Cardiac fibroblast (primary cell): ENCODE results near the gene RASSF4.

Experiments
- DNase-seq, 2 donors: peaks; one replicate each; pipeline versions ENCODE4 v3.0.0 to v3.0.0-alpha.2; 2010; ENCODE audit warnings: low read depth in 2 of 2
- H3K4me3 ChIP-seq, 2 donors: replicated peaks in 1 of 2; 1 replicate in 1 of 2; 2 replicates in 1 of 2; pipeline ENCODE4 v1.5.1; 2011; ENCODE audit warnings: low read depth in 2 of 2, low read length in 2 of 2, mild to moderate bottlenecking in 2 of 2, moderate library complexity in 1 of 2
- TF ChIP-seq, protein P1 (sequence below): IDR thresholded peaks from one replicate; pipeline ENCODE4 v1.5.1; 2011; ENCODE audit warnings: low read depth, mild to moderate bottlenecking, low read length, inconsistent platforms

RASSF4 gene

GRCh38 chr10:44936314-44936975, 23.2 kb upstream of the RASSF4 start:
- TF ChIP-seq, protein P1, sequence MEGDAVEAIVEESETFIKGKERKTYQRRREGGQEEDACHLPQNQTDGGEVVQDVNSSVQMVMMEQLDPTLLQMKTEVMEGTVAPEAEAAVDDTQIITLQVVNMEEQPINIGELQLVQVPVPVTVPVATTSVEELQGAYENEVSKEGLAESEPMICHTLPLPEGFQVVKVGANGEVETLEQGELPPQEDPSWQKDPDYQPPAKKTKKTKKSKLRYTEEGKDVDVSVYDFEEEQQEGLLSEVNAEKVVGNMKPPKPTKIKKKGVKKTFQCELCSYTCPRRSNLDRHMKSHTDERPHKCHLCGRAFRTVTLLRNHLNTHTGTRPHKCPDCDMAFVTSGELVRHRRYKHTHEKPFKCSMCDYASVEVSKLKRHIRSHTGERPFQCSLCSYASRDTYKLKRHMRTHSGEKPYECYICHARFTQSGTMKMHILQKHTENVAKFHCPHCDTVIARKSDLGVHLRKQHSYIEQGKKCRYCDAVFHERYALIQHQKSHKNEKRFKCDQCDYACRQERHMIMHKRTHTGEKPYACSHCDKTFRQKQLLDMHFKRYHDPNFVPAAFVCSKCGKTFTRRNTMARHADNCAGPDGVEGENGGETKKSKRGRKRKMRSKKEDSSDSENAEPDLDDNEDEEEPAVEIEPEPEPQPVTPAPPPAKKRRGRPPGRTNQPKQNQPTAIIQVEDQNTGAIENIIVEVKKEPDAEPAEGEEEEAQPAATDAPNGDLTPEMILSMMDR: no peak
- H3K4me3 ChIP-seq: no peak overlapping the region

DNA sequence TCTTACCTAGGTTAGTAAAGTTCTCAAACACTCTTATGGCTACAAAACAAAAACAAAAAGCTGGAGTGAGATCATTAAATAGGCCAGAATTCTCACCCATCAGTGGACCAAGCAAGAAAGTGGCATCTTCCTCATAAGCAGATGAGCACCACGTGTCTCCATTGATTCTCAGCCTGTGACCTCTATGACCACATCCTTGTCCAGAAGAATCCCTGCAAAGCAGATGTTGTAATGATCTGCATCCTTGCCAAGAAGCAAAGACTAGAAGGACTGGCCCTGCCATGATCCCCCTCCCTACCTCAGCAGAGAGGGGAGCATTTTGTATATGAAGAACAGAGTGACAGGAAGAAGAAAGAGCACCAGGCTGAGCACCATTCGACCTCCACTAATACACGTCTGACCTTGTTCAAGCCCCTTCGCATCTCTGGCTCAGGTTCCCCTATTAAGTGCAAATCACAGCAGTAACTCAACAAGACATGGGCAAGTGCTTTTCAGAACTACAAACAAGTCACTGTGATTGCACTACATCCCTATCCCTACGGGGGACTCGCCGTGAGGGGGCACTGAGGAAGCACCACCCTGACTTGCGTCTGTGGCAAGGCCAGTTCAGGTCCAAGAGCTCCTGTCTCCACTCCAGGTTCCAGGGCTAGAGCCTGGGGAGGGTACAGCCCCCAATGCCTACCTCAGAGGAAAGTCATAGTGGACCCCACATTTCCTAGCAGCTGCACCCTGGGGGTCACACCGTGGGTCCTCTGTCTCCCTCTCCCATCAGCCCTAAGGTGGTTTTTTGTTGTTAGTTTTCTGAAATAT, 22.2 kb upstream of the RASSF4 start:
- TF ChIP-seq, protein P1: no peak
- no peak for DNase-seq
- no peak overlapping the region for H3K4me3 ChIP-seq

More at GRCh38 chr10:44936314-44936975, 23.2 kb upstream of the RASSF4 start:
- no peak for DNase-seq

DNA sequence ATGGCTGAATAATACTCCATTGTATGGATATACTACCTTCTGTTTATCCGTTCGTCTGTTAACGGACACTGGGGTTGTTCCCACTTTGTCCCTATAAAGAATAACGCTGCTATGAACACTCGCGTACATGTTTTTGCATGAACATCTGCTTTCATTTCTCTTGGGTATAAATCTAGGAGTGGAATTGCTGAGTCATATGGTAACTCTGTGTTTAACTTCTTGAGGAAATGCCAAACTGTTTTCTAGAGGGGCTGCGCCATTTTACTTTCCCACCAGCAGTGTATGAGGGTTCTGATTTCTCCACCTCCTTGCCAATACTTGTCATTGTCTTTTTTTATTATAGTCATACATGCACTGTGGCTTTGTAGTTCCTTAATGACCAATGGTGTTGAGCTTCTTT, 20.6 kb upstream of the RASSF4 start:
- H3K4me3 ChIP-seq: no peak overlapping the region
- peak in 1 of 2 donors; percentile 43 for DNase-seq
- TF ChIP-seq, protein P1: no peak

DNA sequence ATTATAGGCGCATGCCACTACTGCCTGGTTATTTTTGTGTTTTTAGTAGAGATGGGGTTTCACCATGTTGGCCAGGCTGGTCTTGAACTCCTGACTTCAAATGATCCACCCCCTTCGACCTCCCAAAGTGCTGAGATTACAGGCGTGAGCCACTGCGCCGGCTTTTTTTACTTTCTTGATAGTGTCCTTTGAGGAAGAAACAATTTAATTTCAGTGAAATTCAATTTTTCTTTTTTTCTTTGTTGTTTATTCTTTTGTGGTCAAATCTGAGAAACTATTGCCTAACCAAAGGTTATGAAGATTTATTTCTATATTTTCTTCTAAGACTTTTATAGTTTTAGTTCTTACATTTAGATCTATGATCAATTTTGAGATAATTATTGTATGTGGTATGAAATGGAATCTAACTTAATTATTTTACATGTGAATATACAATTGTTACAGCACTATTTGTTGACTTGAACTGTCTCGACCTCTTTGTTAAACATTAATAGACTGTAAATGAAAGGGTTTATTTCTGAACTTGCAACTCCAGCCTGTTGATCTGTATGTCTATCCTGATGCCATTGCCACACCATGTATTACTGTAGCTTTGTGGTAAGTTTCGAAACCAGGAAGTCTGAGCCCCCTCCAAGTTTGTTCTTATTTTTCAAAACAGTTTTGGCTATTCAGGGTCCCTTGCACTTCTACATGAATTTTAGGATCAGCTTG, 19.8 kb upstream of the RASSF4 start:
- no peak for DNase-seq
- H3K4me3 ChIP-seq: no peak overlapping the region
- TF ChIP-seq, protein P1: no peak

- DNase-seq: no peak
- H3K4me3 ChIP-seq: no peak overlapping the region
- TF ChIP-seq, protein P1: no peak
Measured at GRCh38 chr10:44944354-44944753, 15.2 kb upstream of the RASSF4 start.

DNA sequence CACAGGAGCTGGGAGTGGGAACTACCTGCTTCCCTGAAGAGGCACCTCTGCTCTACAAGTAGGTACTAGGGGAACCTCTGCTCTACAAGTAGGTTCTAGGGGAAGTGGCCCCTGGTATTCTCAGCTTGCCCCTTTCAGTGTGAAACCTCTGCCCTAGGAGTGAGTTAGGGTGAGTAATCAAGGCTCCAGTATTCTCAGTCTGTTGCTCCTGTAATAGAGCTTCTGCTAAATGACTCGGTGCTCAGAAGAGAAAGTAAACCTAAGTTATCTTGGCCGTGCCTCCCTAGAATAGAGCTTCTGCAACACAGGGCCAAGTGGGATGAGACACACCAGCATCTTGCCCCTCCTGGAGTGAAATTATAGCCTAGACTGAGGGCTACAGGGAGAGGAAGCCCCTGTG, 13.4 kb upstream of the RASSF4 start:
- TF ChIP-seq, protein P1: no peak
- no peak overlapping the region for H3K4me3 ChIP-seq
- DNase-seq: peak in 1 of 2 donors; percentile 41
